NCI-H1092 treated with DMSO at 0.1 percent for 48 hours (cell line): ENCODE data around the gene PCDHGA6.

Experiments used
- DNase-seq: peaks from one replicate; lab custom pipeline; 2025; lab: John Stamatoyannopoulos, UW

The PCDHGA6 gene

DNA sequence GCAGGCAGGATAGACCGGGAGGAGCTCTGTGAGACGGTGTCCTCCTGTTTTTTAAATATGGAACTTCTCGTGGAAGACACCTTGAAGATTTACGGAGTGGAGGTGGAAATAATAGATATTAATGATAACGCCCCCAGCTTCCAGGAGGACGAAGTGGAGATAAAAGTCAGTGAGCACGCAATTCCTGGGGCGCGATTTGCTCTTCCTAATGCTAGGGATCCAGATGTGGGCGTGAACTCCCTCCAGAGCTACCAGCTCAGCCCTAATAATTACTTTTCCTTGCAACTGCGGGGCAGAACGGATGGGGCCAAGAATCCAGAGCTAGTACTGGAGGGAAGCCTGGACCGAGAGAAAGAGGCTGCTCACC is 47.8 kb downstream of the PCDHGA6 start:
- no peak for DNase-seq

DNA sequence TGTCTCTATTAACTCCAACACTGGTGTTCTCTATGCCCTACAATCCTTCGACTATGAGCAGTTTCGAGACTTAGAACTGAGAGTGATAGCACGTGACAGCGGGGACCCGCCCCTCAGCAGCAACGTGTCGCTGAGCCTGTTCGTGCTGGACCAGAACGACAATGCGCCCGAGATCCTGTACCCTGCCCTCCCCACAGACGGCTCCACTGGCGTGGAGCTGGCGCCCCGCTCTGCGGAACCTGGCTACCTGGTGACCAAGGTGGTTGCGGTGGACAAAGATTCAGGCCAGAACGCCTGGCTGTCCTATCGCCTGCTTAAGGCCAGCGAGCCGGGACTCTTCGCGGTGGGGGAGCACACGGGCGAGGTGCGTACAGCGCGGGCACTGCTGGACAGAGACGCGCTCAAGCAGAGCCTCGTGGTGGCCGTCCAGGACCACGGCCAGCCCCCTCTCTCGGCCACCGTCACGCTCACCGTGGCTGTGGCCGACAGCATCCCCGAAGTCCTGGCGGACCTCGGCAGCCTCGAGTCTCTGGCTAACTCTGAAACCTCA is 49.1 kb downstream of the PCDHGA6 start:
- no peak for DNase-seq

GRCh38 chr5:141427783-141428426 is 54.2 kb downstream of the PCDHGA6 start:
- DNase-seq: no peak
